ENCODE results near the gene CD72.
"Not testable (repeated sequence)": the region's sequence is repeated elsewhere in the genome, so short reads cannot be mapped to it uniquely, and the experiment has no call there.

The CD72 gene

DNA sequence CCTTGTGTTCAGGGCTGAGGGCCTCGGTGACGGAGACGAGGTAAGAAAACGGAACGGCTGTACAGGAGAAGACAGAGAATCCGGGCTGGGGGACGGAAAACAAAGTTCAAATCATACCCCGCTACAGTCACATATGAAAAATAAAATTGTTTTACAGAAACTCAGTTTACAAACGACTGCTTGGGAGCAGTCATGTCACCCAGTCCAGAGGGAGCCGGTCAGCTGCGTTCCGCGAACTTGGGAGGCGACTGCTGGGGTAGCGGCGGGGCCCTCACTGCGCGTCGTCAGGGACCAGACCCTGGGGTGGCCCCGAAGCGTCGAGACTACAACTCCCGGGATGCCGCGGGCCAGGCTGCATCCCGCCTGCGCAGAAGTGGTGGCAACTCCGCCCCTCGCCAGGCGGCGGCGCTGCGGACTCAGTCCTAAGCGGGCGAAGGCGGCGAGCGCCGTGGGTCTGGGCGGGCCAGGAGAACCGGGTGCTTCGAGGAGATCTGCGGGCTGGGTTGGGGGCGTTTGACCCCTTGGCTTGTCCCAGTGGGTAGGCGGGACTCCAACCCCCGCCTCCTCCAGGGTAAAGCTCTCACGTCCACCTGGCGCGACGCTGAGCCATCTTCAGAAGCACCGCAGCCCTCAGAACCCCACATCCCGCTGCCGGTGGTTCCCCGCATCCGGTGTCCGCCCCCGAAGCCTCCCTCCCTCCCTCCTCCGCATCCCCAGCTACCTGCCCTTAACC lies 28.5 kb upstream of the CD72 start:
- Histone ChIP-seq H3K27me3 (ENCODE audit: control insufficient read depth, insufficient read depth, low read length) (peaks cover 2% of the 10 kb centered on the region), H3K4me1 (ENCODE audit: control insufficient read depth, insufficient read depth, low read length) (peaks cover 16% of the 10 kb centered on the region), H3K9ac (ENCODE audit: low read depth, low read length) (no peak overlapping the region), H3K4me3 (ENCODE audit: low read depth, low read length) (peak overlapping the region; percentile 80), H3K36me3 (ENCODE audit: control insufficient read depth, insufficient read depth, low read length) (no peaks in the 10 kb centered on the region), H3K9me3 (ENCODE audit: control insufficient read depth, insufficient read depth, low read length) (no peaks in the 10 kb centered on the region)

DNA sequence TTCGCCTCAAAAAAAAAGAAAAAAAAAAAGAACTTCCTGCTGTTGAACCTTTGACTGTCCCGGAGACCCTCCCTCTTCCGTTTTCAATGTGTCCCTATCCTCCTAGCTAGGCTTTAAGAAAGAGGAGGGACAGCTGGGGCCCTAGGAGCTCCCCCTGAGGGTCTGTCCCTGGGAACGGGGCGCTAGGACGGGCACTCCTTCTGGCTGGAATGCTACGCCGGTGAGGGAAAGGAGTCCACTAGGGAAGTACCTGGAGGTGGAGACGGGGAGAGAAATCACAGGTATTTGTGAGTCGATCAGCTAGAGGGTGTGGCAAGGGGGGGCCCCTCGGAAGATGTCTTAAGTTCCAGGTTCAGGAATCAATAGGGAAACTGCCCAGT lies 27.9 kb upstream of the CD72 start:
- no peaks in the 10 kb centered on the region for H3K36me3 ChIP-seq (ENCODE audit: control insufficient read depth, insufficient read depth, low read length)
- H3K9ac ChIP-seq (ENCODE audit: low read depth, low read length), result no peak overlapping the region
- H3K4me1 ChIP-seq (ENCODE audit: control insufficient read depth, insufficient read depth, low read length), result peaks cover 13% of the 10 kb centered on the region
- peaks cover 2% of the 10 kb centered on the region for H3K27me3 ChIP-seq (ENCODE audit: control insufficient read depth, insufficient read depth, low read length)
- peak overlapping the region; percentile 80 for H3K4me3 ChIP-seq (ENCODE audit: low read depth, low read length)
- no peaks in the 10 kb centered on the region for H3K9me3 ChIP-seq (ENCODE audit: control insufficient read depth, insufficient read depth, low read length)

DNA sequence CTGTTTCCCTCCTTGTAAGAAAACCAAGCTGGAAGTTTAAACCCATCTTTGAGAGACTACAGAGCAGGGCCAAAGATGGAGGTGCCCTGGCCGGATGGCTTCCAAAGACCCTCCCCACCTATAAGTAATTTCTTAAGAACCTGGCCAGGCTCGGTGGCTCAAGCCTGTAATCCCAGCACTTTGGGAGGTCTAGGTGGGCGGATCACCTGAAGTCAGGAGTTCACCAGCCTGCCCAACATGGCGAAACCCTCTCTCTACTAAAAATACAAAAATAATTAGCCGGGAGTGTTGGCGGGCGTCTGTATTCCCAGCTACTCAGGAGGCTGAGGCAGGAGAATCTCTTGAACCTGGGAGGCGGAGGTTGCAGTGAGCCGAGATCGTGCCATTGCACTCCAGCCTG lies 27.5 kb upstream of the CD72 start:
- peak overlapping the region; percentile 80 for H3K4me3 ChIP-seq (ENCODE audit: low read depth, low read length)
- H3K9ac ChIP-seq (ENCODE audit: low read depth, low read length); H3K36me3 ChIP-seq (ENCODE audit: control insufficient read depth, insufficient read depth, low read length); H3K9me3 ChIP-seq (ENCODE audit: control insufficient read depth, insufficient read depth, low read length); H3K27me3 ChIP-seq (ENCODE audit: control insufficient read depth, insufficient read depth, low read length): not testable (repeated sequence)
- H3K4me1 ChIP-seq (ENCODE audit: control insufficient read depth, insufficient read depth, low read length), result peaks cover 11% of the 10 kb centered on the region

DNA sequence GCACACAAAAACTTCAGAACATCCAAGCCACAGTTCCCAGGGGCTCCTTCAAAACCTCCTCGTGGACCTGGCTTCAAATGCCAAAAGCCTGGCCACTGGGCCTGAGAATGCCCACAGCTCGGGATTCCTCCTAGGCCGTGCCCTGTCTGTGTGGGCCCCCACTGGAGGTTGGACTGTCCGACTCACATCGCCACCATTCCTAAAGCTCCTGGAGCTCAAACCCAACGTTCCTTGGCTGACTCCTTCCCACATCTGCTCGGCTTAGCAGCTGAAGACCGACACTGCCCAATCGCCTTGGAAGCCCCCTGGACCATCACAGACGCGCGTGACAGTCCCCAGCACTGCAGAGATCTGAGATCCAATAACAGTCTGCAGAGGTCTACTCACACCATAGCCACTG lies 24.8 kb upstream of the CD72 start:
- Histone ChIP-seq H3K9ac (ENCODE audit: low read depth, low read length) (no peak overlapping the region), H3K9me3 (ENCODE audit: control insufficient read depth, insufficient read depth, low read length) (no peaks in the 10 kb centered on the region), H3K36me3 (ENCODE audit: control insufficient read depth, insufficient read depth, low read length) (no peaks in the 10 kb centered on the region), H3K27me3 (ENCODE audit: control insufficient read depth, insufficient read depth, low read length) (peaks cover 2% of the 10 kb centered on the region), H3K4me1 (ENCODE audit: control insufficient read depth, insufficient read depth, low read length) (peaks cover 4% of the 10 kb centered on the region), H3K4me3 (ENCODE audit: low read depth, low read length) (no peak overlapping the region)

DNA sequence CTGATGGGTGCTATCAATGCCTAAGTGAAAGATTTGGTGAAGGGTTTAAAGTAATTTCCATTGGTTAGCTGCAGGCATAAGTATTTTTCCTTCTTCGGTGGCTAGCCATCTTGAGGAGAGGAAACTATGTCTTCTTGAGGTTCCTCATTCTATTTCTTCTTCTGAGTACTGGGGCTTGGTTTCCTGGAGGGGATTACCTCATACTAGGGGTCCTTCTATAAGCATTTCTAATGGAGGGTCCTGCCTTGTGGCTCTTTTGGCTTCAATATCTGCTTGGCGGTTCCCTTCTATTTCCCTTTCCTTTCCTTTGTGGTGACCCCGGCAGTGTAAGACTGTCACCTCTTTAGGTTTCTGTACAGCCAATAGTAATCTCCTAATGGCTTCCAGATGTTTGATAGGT lies 23.3 kb upstream of the CD72 start:
- not testable (repeated sequence) for H3K9me3 ChIP-seq (ENCODE audit: control insufficient read depth, insufficient read depth, low read length); H3K36me3 ChIP-seq (ENCODE audit: control insufficient read depth, insufficient read depth, low read length); H3K4me3 ChIP-seq (ENCODE audit: low read depth, low read length); H3K27me3 ChIP-seq (ENCODE audit: control insufficient read depth, insufficient read depth, low read length); H3K4me1 ChIP-seq (ENCODE audit: control insufficient read depth, insufficient read depth, low read length); H3K9ac ChIP-seq (ENCODE audit: low read depth, low read length)

DNA sequence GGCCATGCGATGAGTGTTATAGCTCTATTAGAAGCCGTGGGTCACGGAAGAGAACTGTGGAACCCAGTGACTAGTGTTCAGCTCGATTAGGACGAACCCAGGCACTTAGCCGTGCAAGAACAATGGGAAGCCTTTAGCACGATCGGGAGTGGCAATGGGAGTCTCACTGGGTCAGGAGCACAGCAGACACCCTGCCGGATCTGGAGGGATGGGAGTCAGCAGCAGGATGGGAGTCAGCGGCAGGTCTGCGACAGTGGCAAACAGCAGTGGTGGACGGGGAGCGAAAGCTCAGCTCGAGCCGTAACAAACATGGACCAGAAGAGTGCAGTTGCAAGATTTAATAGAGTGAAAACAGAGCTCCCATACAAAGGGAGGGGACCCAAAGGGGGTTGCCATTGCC lies 22.2 kb upstream of the CD72 start:
- not testable (repeated sequence) for H3K36me3 ChIP-seq (ENCODE audit: control insufficient read depth, insufficient read depth, low read length); H3K9ac ChIP-seq (ENCODE audit: low read depth, low read length); H3K27me3 ChIP-seq (ENCODE audit: control insufficient read depth, insufficient read depth, low read length); H3K4me3 ChIP-seq (ENCODE audit: low read depth, low read length); H3K9me3 ChIP-seq (ENCODE audit: control insufficient read depth, insufficient read depth, low read length); H3K4me1 ChIP-seq (ENCODE audit: control insufficient read depth, insufficient read depth, low read length)

DNA sequence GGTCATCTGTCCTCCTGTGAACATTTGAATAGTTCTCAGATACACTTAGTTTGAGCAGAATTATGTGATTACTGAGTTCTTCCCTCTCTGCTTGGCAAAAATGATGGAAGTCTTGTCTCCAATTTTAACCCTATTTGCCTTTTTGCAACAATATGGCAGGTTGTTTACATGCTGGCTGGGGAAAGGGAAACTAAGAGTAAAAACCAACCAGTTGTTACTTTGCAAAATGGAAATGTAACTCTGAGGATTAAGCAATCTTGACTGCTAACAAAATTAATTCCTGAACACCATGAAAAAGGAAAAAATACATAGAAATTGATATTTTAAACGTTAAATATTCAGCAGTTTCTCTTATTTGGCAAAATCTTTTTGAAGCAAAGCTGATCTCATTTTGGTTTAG lies 21.4 kb upstream of the CD72 start:
- no peaks in the 10 kb centered on the region for H3K36me3 ChIP-seq (ENCODE audit: control insufficient read depth, insufficient read depth, low read length)
- no peak overlapping the region for H3K4me3 ChIP-seq (ENCODE audit: low read depth, low read length)
- H3K4me1 ChIP-seq (ENCODE audit: control insufficient read depth, insufficient read depth, low read length), result no peaks in the 10 kb centered on the region
- H3K27me3 ChIP-seq (ENCODE audit: control insufficient read depth, insufficient read depth, low read length), result no peaks in the 10 kb centered on the region
- H3K9ac ChIP-seq (ENCODE audit: low read depth, low read length), result no peak overlapping the region
- H3K9me3 ChIP-seq (ENCODE audit: control insufficient read depth, insufficient read depth, low read length), result no peaks in the 10 kb centered on the region

DNA sequence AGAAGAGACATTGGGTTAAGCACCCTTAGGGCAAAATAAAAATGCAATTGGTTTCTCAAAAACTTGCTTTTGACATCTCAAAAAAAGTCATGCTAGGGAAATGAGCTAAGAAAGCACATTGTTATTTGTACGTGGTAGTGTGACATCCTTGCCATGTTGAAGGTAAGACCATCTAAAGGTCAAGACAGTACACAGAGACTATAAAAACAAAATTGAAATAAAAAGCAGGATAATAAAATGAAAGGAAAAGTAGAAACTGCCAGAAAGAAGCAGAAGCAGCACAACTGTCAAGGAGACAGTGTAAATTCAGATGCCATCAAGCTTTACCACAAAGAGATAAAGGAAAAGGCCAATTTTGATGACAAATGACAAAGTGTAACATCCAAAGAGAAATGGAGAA lies 21.0 kb upstream of the CD72 start:
- not testable (repeated sequence) for H3K27me3 ChIP-seq (ENCODE audit: control insufficient read depth, insufficient read depth, low read length); H3K9ac ChIP-seq (ENCODE audit: low read depth, low read length); H3K36me3 ChIP-seq (ENCODE audit: control insufficient read depth, insufficient read depth, low read length); H3K4me1 ChIP-seq (ENCODE audit: control insufficient read depth, insufficient read depth, low read length); H3K9me3 ChIP-seq (ENCODE audit: control insufficient read depth, insufficient read depth, low read length); H3K4me3 ChIP-seq (ENCODE audit: low read depth, low read length)

DNA sequence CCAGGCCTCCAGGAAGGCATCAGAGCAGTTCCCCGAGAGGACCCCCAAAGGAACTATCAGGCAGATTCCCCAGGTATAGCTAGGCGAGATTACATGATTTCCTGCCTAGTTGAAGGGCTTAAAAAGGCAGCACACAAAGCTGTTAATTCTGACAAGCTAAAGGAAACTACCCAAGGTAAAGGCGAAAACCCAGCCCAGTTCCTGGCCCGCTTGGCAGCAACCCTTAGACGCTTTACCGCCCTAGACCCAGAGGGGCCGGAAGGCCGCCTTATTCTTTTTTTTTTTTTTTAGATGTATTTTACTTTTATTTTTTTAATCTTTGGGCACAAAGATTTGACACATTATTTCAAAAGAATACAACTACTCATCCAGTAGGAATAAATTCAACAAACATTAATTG lies 20.5 kb upstream of the CD72 start:
- not testable (repeated sequence) for H3K27me3 ChIP-seq (ENCODE audit: control insufficient read depth, insufficient read depth, low read length); H3K36me3 ChIP-seq (ENCODE audit: control insufficient read depth, insufficient read depth, low read length); H3K9me3 ChIP-seq (ENCODE audit: control insufficient read depth, insufficient read depth, low read length); H3K4me1 ChIP-seq (ENCODE audit: control insufficient read depth, insufficient read depth, low read length); H3K4me3 ChIP-seq (ENCODE audit: low read depth, low read length); H3K9ac ChIP-seq (ENCODE audit: low read depth, low read length)

DNA sequence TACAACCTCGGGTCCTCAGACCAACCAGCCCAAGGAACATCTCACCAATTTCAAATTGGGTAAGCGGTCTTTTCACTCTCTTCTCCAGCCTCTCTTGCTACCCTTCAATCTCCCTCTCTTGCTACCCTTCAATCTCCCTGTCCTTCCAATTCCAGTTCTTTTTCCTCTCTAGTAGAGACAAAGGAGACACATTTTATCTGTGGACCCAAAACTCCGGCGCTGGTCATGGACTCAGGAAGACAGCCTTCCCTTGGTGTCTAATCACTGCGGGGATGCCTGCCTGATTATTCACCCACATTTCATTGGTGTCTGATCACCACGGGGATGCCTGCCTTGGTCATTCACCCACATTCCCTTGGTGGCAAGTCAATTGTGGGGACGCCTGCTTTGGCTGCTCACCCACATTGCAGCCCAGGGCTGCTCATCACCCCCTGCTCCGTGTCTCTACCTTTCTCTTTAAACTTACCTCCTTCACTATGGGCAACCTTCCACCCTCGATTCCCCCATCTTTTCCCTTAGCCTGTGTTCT lies 19.3 kb upstream of the CD72 start:
- not testable (repeated sequence) for H3K36me3 ChIP-seq (ENCODE audit: control insufficient read depth, insufficient read depth, low read length); H3K4me1 ChIP-seq (ENCODE audit: control insufficient read depth, insufficient read depth, low read length); H3K9ac ChIP-seq (ENCODE audit: low read depth, low read length); H3K4me3 ChIP-seq (ENCODE audit: low read depth, low read length); H3K9me3 ChIP-seq (ENCODE audit: control insufficient read depth, insufficient read depth, low read length); H3K27me3 ChIP-seq (ENCODE audit: control insufficient read depth, insufficient read depth, low read length)

DNA sequence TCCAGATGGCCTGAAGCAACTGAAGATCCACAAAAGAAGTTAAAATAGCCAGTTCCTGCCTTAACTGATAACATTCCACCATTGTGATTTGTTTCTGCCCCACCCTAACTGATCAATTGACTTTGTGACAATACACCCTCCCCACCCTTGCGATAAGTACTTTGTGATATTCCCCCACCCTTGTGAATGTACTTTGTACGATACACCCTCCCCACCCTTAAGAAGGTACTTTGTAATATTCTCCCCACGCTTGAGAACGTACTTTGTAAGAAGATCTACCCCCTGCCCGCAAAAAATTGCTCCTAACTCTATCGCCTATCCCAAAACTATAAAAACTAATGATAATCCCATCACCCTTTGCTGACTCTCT lies 18.6 kb upstream of the CD72 start:
- H3K36me3 ChIP-seq (ENCODE audit: control insufficient read depth, insufficient read depth, low read length); H3K4me1 ChIP-seq (ENCODE audit: control insufficient read depth, insufficient read depth, low read length); H3K9me3 ChIP-seq (ENCODE audit: control insufficient read depth, insufficient read depth, low read length); H3K4me3 ChIP-seq (ENCODE audit: low read depth, low read length); H3K27me3 ChIP-seq (ENCODE audit: control insufficient read depth, insufficient read depth, low read length); H3K9ac ChIP-seq (ENCODE audit: low read depth, low read length): not testable (repeated sequence)

DNA sequence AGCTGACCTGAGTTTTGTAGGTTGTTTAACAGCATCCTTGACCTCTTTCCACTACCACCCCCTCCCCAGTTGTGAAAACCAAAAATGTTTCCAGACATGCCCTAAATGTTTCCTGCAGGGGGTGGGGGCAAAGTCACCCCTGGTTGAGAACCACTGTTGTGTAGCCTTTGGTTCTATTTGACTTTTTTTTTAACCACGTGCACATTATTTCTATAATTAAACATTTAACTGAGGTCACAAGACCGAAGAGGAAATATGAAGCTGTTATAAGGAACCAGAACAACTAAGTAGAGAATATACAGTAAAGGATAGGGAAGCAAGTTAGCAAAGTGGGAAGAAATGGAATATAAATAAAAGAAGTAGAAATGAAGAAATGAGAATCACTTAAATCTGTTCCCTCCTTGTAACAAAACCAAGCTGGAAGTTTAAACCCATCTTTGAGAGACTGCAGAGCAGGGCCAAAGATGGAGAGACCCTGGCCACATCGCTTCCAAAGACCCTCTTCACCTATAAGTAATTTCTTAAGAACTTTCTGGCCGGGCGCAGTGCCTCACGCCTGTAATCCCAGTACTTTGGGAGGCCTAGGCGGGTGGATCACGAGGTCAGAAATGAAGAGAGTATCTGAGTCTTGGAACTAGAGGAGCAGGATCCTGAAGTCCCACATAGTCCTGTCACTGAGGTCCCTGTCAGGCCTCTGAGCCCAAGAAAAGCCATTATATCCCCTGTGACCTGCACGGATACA lies 18.1 kb upstream of the CD72 start:
- Histone ChIP-seq H3K27me3 (ENCODE audit: control insufficient read depth, insufficient read depth, low read length) (no peaks in the 10 kb centered on the region), H3K9ac (ENCODE audit: low read depth, low read length) (no peak overlapping the region), H3K9me3 (ENCODE audit: control insufficient read depth, insufficient read depth, low read length) (no peaks in the 10 kb centered on the region), H3K4me3 (ENCODE audit: low read depth, low read length) (no peak overlapping the region), H3K4me1 (ENCODE audit: control insufficient read depth, insufficient read depth, low read length) (no peaks in the 10 kb centered on the region), H3K36me3 (ENCODE audit: control insufficient read depth, insufficient read depth, low read length) (no peaks in the 10 kb centered on the region)

Measured in iPS-15b (cell line).